Measurements from ENCODE around the gene ENKD1. TPM values are rescaled to one million over a fixed set of nuclear protein-coding genes. Genes with fewer than 3 reads are reported as not detected.
"Not testable (repeated sequence)": the region's sequence is repeated elsewhere in the genome, so short reads cannot be mapped to it uniquely, and the experiment has no call there.

Gene ENKD1
- total RNA-seq, 4 donors from 2014 or later = 12.5 to 20.9 (median 15.3) TPM

GRCh38 chr16:67701420-67701819 lies 34.9 kb upstream of the ENKD1 start:
- Histone ChIP-seq H3K9me3 (no peaks in the 10 kb centered on the region), H3K36me3 (peaks cover 0 to 11% (median 0%) of the 10 kb centered on the region in 4 donors), H3K27me3 (no peaks in the 10 kb centered on the region), H3K27ac (no peak overlapping the region), H3K4me1 (peaks cover 0 to 15% (median 7%) of the 10 kb centered on the region in 4 donors), H3K4me3 (no peak overlapping the region)
- intact Hi-C loops (cut with DNase I; ENCODE audit: low total_unique reads) (no loop called here), in situ Hi-C loops (cut with MboI; ENCODE audit: low pct_ligation_motif_present in 1 of 4, low pct_unique_long_range_greater_than_20kb in 1 of 4, low sequenced_read_pairs in 3 of 4) (no loop called here)
- TF ChIP-seq CTCF (IDR thresholded peaks at IDR 0.05) (no peak), POLR2AphosphoS5 (IDR thresholded peaks at IDR 0.05) (no peak), POLR2A (IDR thresholded peaks at IDR 0.05) (no peak), EP300 (IDR thresholded peaks at IDR 0.05; ENCODE audit: low read depth) (no peak)
- DNase-seq = no peak
- 97 to 100% methylated on average over 1 of the region's 1 CpG for WGBS, 2 donors (ENCODE audit: low coverage in 1 of 2)

GRCh38 chr16:67699265-67699664 lies 32.7 kb upstream of the ENKD1 start:
- no peak overlapping the region for H3K27ac ChIP-seq
- no peak overlapping the region for H3K4me3 ChIP-seq
- no peaks in the 10 kb centered on the region for H3K9me3 ChIP-seq
- no peaks in the 10 kb centered on the region for H3K27me3 ChIP-seq
- in situ Hi-C loops (cut with MboI; ENCODE audit: low pct_ligation_motif_present in 1 of 4, low pct_unique_long_range_greater_than_20kb in 1 of 4, low sequenced_read_pairs in 3 of 4) (no loop called here), intact Hi-C loops (cut with DNase I; ENCODE audit: low total_unique reads) (no loop called here)
- H3K4me1 ChIP-seq = peaks cover 0 to 15% (median 7%) of the 10 kb centered on the region in 4 donors
- H3K36me3 ChIP-seq = peaks cover 0 to 11% (median 0%) of the 10 kb centered on the region in 4 donors
- DNase-seq = no peak
- TF ChIP-seq POLR2AphosphoS5 (IDR thresholded peaks at IDR 0.05) = no peak
- no peak for TF ChIP-seq EP300 (IDR thresholded peaks at IDR 0.05; ENCODE audit: low read depth)
- TF ChIP-seq CTCF (IDR thresholded peaks at IDR 0.05) = no peak
- TF ChIP-seq POLR2A (IDR thresholded peaks at IDR 0.05) = no peak
- WGBS, 2 donors (ENCODE audit: low coverage in 1 of 2) = 95% methylated on average over 7 of the region's 7 CpGs; no CpG with 5 or more reads in 1 of the 2 donors

GRCh38 chr16:67697422-67698185 lies 31.1 kb upstream of the ENKD1 start:
- TF ChIP-seq CTCF (IDR thresholded peaks at IDR 0.05) (no peak), POLR2AphosphoS5 (IDR thresholded peaks at IDR 0.05) (no peak), EP300 (IDR thresholded peaks at IDR 0.05; ENCODE audit: low read depth) (no peak), POLR2A (IDR thresholded peaks at IDR 0.05) (peak; percentile 18)
- DNase-seq = no peak
- no peak overlapping the region for H3K4me3 ChIP-seq
- H3K27me3 ChIP-seq = no peaks in the 10 kb centered on the region
- intact Hi-C loops (cut with DNase I; ENCODE audit: low total_unique reads) = no loop called here
- peaks cover 0 to 15% (median 7%) of the 10 kb centered on the region in 4 donors for H3K4me1 ChIP-seq
- H3K27ac ChIP-seq = peak overlapping the region; percentile 18 to 71 (median 58)
- peaks cover 0 to 11% (median 0%) of the 10 kb centered on the region in 4 donors for H3K36me3 ChIP-seq
- no peaks in the 10 kb centered on the region for H3K9me3 ChIP-seq
- WGBS, 2 donors (ENCODE audit: low coverage in 1 of 2) = 60 to 64% methylated on average over 1 to 4 of the region's 4 CpGs
- in situ Hi-C loops (cut with MboI; ENCODE audit: low pct_ligation_motif_present in 1 of 4, low pct_unique_long_range_greater_than_20kb in 1 of 4, low sequenced_read_pairs in 3 of 4) = no loop called here

- Histone ChIP-seq H3K4me1 (peaks cover 0 to 15% (median 7%) of the 10 kb centered on the region in 4 donors), H3K9me3 (no peaks in the 10 kb centered on the region), H3K36me3 (peaks cover 0 to 6% (median 0%) of the 10 kb centered on the region in 4 donors), H3K27ac (no peak overlapping the region), H3K4me3 (no peak overlapping the region), H3K27me3 (no peaks in the 10 kb centered on the region)
- in situ Hi-C loops (cut with MboI; ENCODE audit: low pct_ligation_motif_present in 1 of 4, low pct_unique_long_range_greater_than_20kb in 1 of 4, low sequenced_read_pairs in 3 of 4) = no loop called here
- DNase-seq = no peak
- intact Hi-C loops (cut with DNase I; ENCODE audit: low total_unique reads) = no loop called here
- 56 to 73% methylated on average over 2 of the region's 2 CpGs for WGBS, 2 donors (ENCODE audit: low coverage in 1 of 2)
- no peak for TF ChIP-seq POLR2AphosphoS5 (IDR thresholded peaks at IDR 0.05)
- no peak for TF ChIP-seq POLR2A (IDR thresholded peaks at IDR 0.05)
- no peak for TF ChIP-seq CTCF (IDR thresholded peaks at IDR 0.05)
- TF ChIP-seq EP300 (IDR thresholded peaks at IDR 0.05; ENCODE audit: low read depth) = no peak
Observed at GRCh38 chr16:67694611-67695010, 28.1 kb upstream of the ENKD1 start.

GRCh38 chr16:67693517-67694285 lies 27.2 kb upstream of the ENKD1 start:
- H3K27ac ChIP-seq; H3K4me3 ChIP-seq; H3K27me3 ChIP-seq; in situ Hi-C loops (cut with MboI; ENCODE audit: low pct_ligation_motif_present in 1 of 4, low pct_unique_long_range_greater_than_20kb in 1 of 4, low sequenced_read_pairs in 3 of 4); DNase-seq; H3K9me3 ChIP-seq; intact Hi-C loops (cut with DNase I; ENCODE audit: low total_unique reads); H3K36me3 ChIP-seq: not testable (repeated sequence)
- H3K4me1 ChIP-seq = peaks cover 0 to 13% (median 7%) of the 10 kb centered on the region in 4 donors
- 91 to 94% methylated on average over 5 to 8 of the region's 8 CpGs for whole genome bisulfite sequencing, 2 donors (ENCODE audit: low coverage in 1 of 2)

All from transverse colon (tissue), 4 donors.